Fibroblast of villous mesenchyme (primary cell): ENCODE results near the gene TMSB15B. TPM values are rescaled to one million over a fixed set of nuclear protein-coding genes. Genes with fewer than 3 reads are reported as not detected.
"Not testable (repeated sequence)": the region's sequence is repeated elsewhere in the genome, so short reads cannot be mapped to it uniquely, and the experiment has no call there.

Source experiments
- DNase-seq: peaks from one replicate; pipeline ENCODE4 v3.0.0-alpha.2; 2010; ENCODE audit warnings: low read depth
- H3K4me3 ChIP-seq: 2 replicates; pipeline ENCODE4 v1.5.1; 2011; ENCODE audit warnings: low read depth, mild to moderate bottlenecking, low read length
- CTCF ChIP-seq: IDR thresholded peaks from 2 replicates; pipeline ENCODE4 v1.5.1; 2012; ENCODE audit warnings: low read depth, mild to moderate bottlenecking, low read length; ENCODE audit not compliant: insufficient read depth
- total RNA-seq: library from RNA; depleted of rRNA; stranded (reverse); fragments of >200 nt; gene quantifications from 2 replicates; pipeline ENCODE4 v1.2.3, GENCODE V29; 2012

TMSB15B gene
- total RNA-seq, 1 donor, result 6.5 TPM

DNA sequence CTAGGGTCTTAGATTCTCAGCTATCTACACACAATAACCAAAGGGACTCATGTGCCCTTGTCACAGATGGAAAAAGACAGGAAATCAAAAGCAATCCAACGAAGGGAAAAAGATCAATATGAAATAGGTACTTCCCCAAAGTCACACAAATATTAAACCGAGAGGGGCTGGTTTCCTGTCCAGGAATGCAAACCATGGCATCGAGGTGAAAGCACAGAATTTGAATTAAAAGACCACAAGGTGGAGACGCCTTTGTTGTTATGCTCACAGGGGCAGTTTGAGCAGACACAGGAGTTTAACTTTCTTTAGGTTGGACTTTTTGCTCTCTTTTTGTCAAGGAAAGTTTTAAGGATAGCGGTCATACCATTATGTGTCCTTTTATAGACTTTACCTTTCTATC lies 36.8 kb downstream of the TMSB15B start:
- no peak overlapping the region for H3K4me3 ChIP-seq
- no peak for DNase-seq
- TF ChIP-seq CTCF, result no peak

- no peak for TF ChIP-seq CTCF
- no peak overlapping the region for H3K4me3 ChIP-seq
- DNase-seq, result no peak
Measured at GRCh38 chrX:104008831-104009230, 46.4 kb downstream of the TMSB15B start.

DNA sequence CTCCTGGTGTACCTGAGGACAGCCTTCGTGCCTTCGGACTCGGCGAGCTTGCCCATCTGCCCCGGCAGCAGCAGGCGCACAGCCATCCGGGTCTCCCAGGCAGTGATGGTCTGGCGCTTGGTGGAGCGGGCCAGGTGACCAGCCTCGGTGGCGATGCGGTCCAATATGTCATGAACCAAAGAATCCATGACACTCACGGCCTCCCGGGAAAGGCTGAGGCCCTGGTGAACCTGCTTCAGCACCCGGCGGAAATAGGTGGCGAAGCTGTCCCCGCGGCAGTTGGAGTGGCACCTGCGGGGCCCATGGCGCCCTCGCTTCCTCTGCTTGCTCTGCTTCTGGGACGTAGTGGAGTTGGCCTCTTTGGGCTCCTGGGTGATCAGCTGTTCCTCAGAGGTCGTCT lies 50.7 kb downstream of the TMSB15B start:
- no peak for TF ChIP-seq CTCF
- DNase-seq, result no peak
- H3K4me3 ChIP-seq, result no peak overlapping the region

DNA sequence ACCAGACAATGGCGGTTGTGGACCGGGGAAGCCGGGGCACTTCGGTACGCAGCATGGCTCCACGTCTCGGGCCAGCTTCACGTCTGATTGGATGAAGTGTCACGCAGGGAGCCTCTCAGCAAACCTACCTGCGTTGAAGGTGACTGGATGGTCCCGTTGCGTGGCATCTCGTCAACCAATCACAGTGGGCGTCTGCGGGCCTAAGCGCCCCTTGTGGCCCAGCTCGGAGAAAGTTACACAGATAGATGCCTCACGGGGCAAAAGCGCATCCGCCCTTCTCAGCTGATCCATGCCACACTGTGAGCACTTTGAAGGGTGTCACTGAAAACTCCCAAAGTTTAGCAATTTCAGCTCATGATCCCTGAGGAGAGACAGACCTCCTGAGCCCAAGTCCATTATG lies 51.2 kb downstream of the TMSB15B start, which contains the start of gene H2BW1:
Gene H2BW1 (minus strand): TSS at position 103 of the 400 bp plus-strand sequence. CDS start 132 bp downstream, outside the sequence.
- no peak for TF ChIP-seq CTCF
- DNase-seq, result no peak
- H3K4me3 ChIP-seq, result no peak within 1 kb of the TSS

- H3K4me3 ChIP-seq, result not testable (repeated sequence)
Measured at GRCh38 chrX:104015576-104015975, 53.1 kb downstream of the TMSB15B start.

More at GRCh38 chrX:104015576-104015975, 53.1 kb downstream of the TMSB15B start:
- DNase-seq, result not testable (repeated sequence)

Other genes with a start within 250 kb of the TMSB15B start
- under 0.01 TPM in 2 replicates for gene PLP1, start 185.8 kb upstream of the TMSB15B start, total RNA-seq
- 0.64 and 0.86 TPM in 2 replicates for gene RAB9B, start 130.4 kb upstream of the TMSB15B start, total RNA-seq
- gene H2BW1, start 51.1 kb downstream of the TMSB15B start, total RNA-seq, result not detected in 2 replicates
- not detected in 2 replicates for gene H2BW2, start 77.3 kb downstream of the TMSB15B start, total RNA-seq
- gene TMSB15C, start 113.6 kb downstream of the TMSB15B start, total RNA-seq, result 3.9 and 5.2 TPM in 2 replicates
- gene ZCCHC18, start 149.9 kb downstream of the TMSB15B start, total RNA-seq, result 0.43 and 0.64 TPM in 2 replicates
- gene SLC25A53, start 194.4 kb downstream of the TMSB15B start, total RNA-seq, result 5.6 and 5.8 TPM in 2 replicates
- gene FAM199X, start 203.8 kb downstream of the TMSB15B start, total RNA-seq, result 25.1 and 35.8 TPM in 2 replicates